Measurements from ENCODE around the gene SCTR.

The SCTR gene

DNA sequence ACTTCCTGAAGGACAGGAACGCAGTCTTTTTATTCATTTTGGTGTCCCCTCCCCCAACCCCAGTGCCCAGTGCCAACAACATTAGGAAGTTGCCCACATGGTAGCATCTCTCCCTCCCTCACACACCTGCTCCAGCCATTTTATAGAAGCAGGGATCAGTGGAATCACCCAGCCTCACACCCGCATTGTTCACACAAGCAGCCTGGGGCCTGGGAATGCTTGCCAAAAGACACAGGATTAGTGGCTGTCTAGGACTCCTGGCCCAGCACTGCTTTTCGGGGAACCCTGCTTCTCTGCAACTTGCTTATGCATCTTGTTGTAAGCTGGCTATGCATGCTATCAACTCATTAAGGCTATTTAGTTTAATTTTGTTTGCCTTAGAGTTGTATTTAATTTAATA lies 74.8 kb downstream of the SCTR start:
- DNase-seq (ENCODE audit: extremely low read depth in 1 of 2, low read depth in 1 of 2), result no peak

DNA sequence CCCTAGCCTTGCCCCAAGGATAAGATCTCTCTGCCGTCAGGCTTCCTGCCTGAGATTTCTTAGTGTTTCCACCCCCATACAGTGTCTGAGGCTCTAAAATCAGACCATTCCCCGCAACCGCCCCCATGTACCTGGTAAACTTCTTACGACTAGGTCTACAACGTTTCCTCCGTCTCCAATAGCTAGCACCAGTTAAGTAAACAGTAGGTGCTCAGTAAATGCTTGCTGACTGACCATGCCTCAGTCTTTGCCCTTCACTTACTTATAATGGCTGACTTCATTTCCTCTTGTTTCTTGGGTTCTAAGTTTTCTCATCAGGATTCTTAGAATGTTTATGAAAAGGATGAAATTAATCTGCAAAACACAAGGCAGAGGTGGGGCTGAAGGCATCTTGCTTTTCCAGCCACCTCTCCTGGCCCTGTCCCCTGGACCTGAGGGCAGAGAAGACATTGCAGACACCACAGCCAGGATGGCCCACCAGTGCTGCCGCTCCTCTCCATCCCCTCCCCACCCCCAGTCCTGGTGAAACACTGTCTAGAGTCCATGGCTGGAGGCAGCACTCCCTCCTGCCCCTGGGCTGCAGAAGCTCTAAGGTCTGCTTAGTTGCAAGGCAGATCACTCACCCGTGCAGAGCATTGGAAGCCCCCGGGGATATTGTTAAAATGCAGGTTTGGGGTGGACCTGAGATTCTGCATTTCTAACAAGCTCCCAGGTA lies 75.7 kb downstream of the SCTR start:
- no peak for DNase-seq (ENCODE audit: extremely low read depth in 1 of 2, low read depth in 1 of 2)

DNA sequence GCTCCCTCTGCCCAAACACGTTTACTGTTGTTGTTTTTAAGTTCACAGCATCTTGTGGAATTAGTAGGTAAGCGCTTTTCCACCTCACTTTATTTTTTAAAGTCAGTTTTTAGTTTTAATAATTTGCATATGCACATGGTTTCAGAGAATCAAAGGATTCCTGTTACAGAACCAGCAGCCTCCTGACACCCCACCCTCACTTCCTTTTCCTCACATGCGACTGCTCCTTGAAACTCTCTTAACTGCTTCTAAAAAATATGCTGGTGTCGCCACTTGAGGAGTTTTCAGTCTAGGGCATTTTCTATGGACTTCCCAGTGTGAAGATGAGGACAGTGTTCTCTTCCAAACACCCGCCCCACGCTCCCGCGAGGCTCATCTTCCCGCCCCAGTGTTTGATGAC lies 78.2 kb downstream of the SCTR start:
- no peak for DNase-seq (ENCODE audit: extremely low read depth in 1 of 2, low read depth in 1 of 2)

DNA sequence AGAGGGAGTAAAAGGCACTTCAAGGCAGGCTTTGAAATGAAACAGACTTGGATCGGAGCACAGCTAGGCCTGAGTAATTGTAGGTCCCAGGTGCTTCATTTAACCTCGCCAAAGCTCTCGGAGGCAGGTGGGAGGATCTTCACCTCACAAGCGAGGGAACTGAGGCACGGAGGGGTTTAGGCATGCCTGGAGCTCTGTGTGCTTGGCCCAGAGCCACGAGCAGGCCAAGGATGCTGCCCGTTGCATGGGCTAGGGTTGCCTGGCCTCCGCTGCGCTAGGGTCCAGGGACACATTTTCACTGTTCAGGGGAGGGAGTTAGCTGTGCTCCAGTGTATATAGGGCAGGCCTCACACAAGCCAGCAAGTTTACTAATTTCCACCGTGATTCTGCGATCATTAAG lies 81.4 kb downstream of the SCTR start:
- DNase-seq (ENCODE audit: extremely low read depth in 1 of 2, low read depth in 1 of 2), result no peak

DNA sequence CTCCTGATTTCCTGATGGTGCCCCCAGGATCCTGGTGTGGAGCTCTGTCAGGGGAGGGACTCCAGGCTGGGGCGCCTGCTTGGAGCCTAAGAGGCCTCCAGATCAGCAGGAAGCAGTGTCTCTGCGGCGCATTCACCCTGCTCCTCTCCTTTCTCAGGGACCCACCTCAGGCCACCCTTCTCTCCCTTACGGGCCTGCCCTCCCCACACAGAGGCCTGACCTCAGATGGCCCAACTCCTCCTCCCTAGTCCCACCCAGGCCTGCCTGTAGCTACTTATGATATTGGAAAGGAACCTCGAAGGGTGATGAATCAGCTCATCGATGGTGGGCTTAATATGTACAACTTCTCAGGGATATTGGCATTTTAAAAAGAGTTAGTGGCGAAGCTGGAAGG lies 82.1 kb downstream of the SCTR start:
- no peak for DNase-seq (ENCODE audit: extremely low read depth in 1 of 2, low read depth in 1 of 2)

DNA sequence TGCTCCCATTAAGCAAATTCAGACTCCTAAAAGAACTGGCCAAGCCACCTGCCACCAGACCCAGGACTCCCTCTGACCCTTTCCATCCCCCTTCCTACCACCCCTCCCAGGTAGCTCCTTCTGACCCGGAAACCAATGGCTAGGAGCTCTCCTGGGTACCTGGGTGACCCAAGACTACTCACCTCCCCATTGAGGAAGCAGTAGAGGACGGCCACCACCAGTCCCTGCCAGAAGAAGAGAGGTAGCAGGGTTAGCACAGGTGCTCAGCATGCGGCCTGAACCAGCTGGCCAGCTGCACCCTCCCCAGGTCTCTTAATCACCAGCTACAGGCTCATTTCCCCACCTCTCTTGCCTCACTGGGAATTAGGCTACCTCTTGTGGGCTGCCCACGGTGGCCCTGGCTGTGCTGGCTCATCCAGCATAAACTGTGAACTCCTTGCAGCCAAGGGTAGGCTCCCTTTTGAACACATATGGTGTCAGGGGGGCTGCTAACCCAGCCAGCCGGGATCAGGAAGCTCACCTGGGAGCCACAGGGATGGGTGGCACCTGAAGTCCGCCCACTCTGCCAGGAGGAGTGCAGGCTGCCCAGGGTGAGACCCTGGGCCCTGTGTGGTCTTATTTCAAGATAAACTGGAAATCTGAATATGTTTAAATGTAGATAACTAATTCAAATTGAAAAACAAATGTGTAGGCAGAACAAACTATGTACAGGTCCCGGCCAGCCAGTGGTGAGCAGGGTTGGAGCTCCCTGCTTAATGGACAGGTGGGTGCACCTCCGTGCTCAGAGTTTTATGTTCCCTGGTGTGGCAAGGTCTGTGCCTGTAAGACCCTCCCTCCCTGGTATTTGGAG lies 82.7 kb downstream of the SCTR start:
- no peak for DNase-seq (ENCODE audit: extremely low read depth in 1 of 2, low read depth in 1 of 2)

DNA sequence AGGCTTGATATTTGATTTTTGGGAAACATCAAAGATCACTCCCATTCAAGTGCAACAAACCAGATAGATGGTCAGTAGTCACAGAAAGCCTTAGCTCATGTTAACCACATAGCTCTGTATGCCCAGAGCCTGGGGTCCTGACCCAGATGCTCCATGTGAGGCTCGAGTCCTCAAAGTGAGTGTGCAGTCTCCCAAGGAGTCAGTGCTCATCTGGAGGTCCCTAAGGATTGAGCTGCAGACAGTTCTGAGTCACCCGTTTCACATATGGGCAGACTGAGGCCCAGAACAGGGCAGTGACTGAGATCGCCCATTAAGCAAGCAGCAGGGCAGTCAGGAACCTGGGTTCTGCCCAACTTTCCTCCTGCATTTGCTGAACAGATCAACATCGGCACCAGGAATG lies 83.4 kb downstream of the SCTR start:
- DNase-seq (ENCODE audit: extremely low read depth in 1 of 2, low read depth in 1 of 2), result no peak

DNA sequence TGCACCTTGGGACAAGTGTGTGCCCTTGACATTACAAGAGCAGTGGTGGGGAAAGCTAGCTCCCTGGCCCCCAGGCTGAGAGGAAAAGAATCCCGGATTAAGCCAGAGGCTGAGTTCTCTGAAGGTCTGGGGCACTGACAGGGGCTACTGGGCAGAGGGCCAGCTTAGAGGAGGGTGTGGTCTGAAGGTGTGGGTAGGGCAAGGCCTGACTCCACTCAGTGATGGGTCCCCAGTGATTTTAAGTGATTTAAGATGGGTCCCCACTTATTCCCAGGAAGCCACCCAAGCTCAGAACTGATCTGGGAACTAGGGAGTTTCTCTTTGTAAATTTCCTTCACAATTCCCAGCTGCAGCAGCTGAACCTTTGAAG lies 83.8 kb downstream of the SCTR start:
- no peak for DNase-seq (ENCODE audit: extremely low read depth in 1 of 2, low read depth in 1 of 2)

DNA sequence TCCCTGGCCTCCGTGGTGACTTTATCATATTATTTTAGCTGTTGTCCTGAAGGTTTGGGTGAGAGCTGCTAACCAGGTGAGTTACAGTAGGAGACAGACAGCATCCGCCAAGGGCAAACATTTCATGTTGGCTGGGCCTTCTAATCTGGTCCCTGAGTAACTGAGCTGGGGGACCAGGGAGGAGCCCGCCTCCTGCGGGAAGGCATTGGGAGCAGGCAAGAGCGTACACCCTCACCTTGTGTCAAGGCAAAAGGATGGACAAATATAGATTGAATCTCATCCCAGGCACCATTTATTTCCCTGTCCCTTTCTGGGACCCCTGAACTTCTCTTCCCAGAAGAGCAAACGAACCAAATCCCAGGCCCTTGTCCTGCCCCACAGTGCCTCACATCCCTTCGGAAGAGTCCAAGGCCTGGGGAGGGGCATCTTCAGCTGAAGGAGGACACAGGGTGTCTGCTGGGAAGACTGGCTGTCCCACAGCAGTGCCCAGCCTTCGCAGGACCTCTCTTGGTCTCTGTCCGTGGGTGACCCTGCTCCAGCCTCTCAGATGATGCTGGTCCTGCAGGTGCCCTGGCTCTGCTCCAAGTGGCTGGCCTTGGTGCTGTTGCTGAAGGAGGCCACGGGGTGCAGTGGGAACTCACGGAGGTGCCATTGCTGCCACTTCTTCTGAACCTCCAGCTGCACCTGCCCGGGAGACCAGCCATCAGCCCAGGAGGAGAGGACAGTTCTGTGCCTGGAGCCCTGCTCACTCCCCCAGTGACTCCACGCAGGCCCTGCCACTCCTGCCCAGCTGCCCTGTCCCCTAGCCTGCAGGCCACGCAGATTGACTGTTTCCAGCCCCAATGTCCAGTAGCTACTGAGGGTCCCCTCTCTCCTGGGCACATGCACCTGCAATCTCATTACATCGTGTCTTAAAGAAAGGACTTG lies 84.4 kb downstream of the SCTR start:
- no peak for DNase-seq (ENCODE audit: extremely low read depth in 1 of 2, low read depth in 1 of 2)

DNA sequence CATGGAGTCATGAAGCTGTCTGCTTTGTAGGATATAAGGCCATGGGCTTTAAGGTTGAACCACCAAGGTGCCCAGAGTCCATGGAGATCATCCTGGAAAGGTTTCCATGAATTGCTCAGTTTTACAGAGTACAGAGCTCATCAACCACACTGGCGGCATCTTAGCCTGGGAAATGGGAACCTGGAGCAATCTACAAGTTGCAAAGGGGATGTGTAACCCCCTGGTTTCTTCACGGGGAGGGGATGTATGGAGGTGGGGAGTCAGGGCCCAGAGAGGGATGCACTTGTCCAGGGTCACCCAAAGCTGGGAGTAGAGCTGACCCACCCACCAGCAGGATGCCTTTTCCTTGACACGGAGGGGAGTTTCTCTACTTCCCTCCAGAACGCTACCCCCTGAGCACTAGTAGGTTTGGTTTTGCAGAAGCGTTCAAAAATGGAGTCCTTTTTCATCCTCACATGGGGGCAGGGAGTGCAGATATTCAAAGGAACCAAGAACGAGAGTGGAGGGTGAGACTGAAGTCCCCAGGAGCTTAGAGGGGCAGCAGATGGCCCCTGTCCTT lies 85.5 kb downstream of the SCTR start:
- no peak for DNase-seq (ENCODE audit: extremely low read depth in 1 of 2, low read depth in 1 of 2)

DNA sequence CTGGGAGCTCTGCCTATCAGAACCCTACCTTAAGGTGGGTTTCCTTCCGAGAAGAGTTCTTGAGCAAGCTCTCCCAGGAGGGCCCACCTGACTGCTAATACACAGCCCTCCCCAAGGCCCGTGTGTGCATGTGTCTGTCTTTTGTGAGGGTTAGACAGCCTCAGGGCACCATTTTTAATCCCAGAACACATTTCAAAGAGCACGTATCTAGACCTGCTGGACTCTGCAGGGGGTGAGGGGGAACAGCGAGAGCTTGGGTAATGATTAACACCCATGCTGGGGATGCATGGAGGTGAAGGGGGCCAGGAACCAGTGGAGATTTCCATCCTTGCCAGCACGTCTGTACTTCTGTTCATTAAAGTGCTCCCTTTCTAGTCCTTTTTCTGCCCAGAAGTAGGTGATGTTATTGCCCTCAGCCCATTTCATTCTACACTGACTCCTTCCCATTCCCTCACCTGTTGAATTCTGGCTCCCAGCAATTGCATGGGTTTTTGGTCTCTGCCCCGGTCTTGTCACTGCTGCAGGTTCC lies 86.1 kb downstream of the SCTR start:
- no peak for DNase-seq (ENCODE audit: extremely low read depth in 1 of 2, low read depth in 1 of 2)

DNA sequence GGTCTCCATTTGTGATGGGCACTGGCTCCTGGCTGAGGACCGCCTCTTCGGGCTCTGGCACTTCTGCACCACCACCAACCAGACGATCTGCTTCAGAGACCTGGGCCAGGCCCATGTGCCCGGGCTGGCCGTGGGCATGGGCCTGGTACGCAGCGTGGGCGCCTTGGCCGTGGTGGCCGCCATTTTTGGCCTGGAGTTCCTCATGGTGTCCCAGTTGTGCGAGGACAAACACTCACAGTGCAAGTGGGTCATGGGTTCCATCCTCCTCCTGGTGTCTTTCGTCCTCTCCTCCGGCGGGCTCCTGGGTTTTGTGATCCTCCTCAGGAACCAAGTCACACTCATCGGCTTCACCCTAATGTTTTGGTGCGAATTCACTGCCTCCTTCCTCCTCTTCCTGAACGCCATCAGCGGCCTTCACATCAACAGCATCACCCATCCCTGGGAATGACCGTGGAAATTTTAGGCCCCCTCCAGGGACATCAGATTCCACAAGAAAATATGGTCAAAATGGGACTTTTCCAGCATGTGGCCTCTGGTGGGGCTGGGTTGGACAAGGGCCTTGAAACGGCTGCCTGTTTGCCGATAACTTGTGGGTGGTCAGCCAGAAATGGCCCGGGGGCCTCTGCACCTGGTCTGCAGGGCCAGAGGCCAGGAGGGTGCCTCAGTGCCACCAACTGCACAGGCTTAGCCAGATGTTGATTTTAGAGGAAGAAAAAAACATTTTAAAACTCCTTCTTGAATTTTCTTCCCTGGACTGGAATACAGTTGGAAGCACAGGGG lies 87.1 kb downstream of the SCTR start:
- DNase-seq (ENCODE audit: extremely low read depth in 1 of 2, low read depth in 1 of 2), result no peak

DNA sequence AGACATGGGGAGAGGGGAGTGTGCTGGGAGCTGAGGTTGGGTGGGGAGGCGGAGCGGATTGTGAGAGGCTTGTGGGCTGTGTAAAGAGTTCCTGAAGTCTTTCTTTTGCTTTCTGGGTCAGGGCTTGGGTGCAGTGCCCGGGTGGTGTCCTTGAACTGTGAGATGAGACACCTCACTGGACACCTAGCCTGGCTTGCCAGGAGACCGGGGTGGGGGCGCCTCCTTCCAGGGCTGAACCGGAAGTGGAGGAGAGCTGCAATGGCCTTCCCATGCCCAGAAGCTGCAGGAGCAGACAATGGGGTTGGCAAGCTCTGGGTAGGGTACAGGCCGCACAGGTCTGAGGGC lies 88.4 kb downstream of the SCTR start:
- no peak for DNase-seq (ENCODE audit: extremely low read depth in 1 of 2, low read depth in 1 of 2)

DNA sequence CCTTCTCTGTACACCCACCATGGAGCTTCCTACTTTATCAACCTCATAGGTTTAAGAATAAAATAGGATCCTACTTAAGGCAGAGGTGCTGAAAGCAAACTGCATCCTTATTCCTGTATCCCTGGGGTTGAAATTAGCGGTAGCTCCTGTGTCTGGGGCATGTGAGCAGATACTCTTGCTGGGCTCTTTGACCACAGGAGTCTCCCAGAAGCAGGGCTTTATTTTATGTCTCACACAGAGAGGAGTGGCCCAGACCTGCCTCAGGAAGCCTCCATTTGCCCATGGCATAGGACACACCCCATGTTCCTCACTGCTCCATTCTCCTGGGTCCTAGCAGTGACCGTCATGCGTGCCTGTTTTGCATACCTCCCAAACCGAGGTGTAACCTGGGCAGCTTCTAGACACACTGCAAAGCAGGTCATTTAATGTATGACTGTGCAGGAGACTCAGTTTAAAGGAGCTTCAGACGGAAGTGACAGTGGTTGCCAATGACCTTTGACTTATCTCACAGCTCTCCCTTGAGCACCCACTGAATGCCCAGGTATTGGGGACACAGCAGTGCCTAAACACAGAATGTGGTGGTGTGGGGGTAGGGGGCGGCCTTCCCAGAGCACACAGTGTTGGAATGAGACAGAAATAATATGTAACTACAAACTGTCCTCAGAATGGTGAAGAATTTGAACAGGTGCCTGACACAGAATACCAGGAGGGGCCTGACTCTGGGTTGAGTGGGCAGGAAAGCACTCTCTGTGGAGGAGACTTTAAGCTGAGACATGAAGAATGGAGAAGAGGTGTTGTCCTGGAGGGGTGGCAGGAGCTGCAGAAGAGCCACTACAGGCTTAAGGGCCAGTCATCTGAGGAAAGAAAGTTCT lies 89.0 kb downstream of the SCTR start:
- no peak for DNase-seq (ENCODE audit: extremely low read depth in 1 of 2, low read depth in 1 of 2)

DNA sequence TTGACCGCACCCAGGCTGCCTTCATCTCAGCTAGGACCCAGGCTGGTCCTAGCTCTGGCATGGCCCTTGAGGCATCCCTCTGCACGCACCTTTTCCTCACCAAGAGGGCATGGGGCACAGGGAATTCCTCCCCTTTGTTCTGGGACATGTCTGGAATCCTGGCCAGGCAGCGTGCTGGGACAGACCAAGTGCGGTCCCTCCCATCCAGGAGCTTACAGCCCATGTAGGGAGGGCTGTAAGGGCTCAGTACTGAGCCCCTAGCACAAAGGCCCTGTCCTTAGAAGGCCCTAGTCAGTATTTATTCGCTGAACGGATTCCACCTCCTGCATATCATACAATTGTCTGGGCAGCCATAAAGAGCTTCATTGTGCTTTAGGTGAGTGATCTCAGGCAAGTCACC lies 89.6 kb downstream of the SCTR start:
- DNase-seq (ENCODE audit: extremely low read depth in 1 of 2, low read depth in 1 of 2), result no peak

DNA sequence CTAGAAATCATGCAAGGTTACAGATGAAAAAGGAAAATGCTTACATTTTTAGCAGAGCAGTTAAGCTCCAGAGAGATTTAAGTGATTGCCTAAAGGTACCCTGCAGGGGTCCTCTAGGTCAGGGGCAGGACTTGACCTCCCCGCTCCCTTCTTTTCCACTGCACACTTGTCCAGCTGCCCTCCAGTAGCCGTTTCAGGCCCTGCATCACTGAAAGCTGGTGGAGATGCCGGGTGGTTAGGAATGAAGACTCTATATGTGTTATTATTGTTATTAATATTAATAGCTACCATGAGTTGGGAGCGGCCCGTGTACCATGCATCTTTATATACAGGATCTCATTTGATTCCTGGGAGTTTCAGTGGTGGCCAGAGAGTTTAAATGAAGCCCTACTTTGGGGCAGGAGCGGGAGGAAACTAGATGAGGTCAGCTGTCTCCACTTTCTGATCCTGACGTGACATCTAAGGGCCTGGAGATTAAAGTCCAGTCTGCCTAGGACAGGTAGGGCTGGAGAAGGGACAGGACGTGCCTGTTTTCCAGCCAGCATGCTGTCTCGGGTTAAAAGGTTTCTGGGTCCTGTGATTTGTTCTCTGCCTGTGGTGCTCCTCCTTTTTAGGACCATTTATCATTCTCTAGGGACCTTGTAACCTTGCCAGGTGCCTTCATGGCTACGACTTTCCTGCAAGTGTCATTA lies 90.5 kb downstream of the SCTR start:
- DNase-seq (ENCODE audit: extremely low read depth in 1 of 2, low read depth in 1 of 2), result no peak

DNA sequence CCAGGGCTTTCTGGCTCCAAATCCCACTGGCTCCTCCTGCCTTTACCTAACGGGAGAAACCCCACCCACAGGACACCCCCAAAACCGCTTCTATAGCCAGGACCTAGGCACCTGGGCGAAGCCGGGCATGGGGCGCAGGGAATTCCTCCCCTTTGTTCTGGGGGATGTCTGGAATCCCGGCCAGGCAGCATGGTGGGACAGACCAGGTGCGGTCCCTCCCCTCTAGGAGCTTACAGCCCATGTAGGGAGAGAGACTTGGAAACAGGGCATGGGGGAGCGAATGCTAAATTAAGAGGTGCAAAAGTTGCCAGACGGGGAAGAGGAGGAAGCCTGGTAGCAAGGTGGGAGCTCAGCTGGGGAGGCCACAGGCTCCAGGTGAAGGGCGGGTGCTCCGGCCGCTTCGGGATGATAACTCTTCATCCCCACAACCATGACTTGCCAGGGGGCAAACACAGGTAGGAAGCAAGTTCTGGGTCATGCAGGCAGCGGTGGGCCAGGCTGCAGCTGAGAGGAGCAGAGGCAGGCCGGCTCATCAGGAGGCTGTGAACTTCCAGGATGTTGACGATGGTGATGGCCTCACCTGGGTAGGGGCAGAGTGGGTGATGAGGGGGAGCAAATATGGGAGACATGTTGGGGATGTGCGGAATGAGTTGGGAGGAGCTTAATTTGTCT lies 91.3 kb downstream of the SCTR start:
- no peak for DNase-seq (ENCODE audit: extremely low read depth in 1 of 2, low read depth in 1 of 2)
